A549 (cell line): ENCODE results near the gene TSPO.

Experiments used
- BHLHE40 ChIP-seq: IDR thresholded peaks from 2 replicates; pipeline ENCODE4 v1.6.1; 2012; ENCODE audit warnings: low read depth, low read length, inconsistent platforms
- EP300 ChIP-seq, 2 experiments: fragments of >200 bp; sonication (Bioruptor Twin); formaldehyde crosslinking; IDR thresholded peaks; 2 replicates in 1 of 2; 3 replicates in 1 of 2; pipeline ENCODE4 v1.6.1; 2016 to 2017
- JUNB ChIP-seq: fragments of >200 bp; sonication (Bioruptor Twin); formaldehyde crosslinking; IDR thresholded peaks from 2 replicates; pipeline ENCODE4 v1.6.1; 2016
- MAFK ChIP-seq: fragments of 450-650 bp; IDR thresholded peaks from 2 replicates; pipeline ENCODE4 v1.6.1; 2014; ENCODE audit not compliant: partially characterized antibody
- POLR2A ChIP-seq: IDR thresholded peaks from 2 replicates; pipeline ENCODE4 v1.6.1; 2012; ENCODE audit warnings: mild to moderate bottlenecking, low read length
- RCOR1 ChIP-seq: fragments of 150-350 bp; IDR thresholded peaks from 2 replicates; pipeline ENCODE4 v1.6.1; 2014; ENCODE audit warnings: antibody characterized with exemption, low read length, low read depth
- TF ChIP-seq, protein P1 (sequence below): fragments of >200 bp; sonication (Bioruptor Twin); formaldehyde crosslinking; IDR thresholded peaks from 3 replicates; pipeline ENCODE4 v1.5.1; 2016
- TF ChIP-seq, protein P2 (sequence below): fragments of >200 bp; sonication (Bioruptor Twin); formaldehyde crosslinking; IDR thresholded peaks from 3 replicates; pipeline ENCODE4 v1.6.1; 2016
- TF ChIP-seq, protein P3 (sequence below): IDR thresholded peaks from 2 replicates; pipeline ENCODE4 v1.6.1; 2012
- TF ChIP-seq, protein P4 (sequence below): IDR thresholded peaks from 2 replicates; pipeline ENCODE4 v1.6.1; 2012
- TF ChIP-seq, protein P5 (sequence below): fragments of 450-650 bp; IDR thresholded peaks from 2 replicates; pipeline ENCODE4 v1.6.1; 2014; ENCODE audit warnings: antibody characterized with exemption

DNA sequence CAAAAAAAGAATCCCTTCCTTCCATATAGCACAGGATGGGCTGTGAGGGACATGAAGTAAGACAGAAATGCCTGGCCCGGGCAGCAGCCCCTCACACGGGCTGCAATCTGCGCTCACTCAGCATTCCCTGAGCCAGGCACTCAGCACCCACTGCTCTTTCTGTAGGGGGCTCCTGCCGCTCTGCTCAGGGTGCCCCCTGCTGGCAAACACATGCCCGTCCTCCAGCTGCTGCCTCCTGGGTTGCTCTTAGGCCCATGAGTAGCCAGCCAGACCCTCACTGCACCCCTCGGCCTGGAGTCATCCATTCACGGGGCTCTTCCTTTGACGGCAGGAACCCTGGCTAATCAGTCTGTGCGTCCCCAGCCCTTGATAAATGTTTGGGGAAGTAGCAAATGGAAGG is 15.1 kb upstream of the TSPO start:
- TF ChIP-seq, protein P1, sequence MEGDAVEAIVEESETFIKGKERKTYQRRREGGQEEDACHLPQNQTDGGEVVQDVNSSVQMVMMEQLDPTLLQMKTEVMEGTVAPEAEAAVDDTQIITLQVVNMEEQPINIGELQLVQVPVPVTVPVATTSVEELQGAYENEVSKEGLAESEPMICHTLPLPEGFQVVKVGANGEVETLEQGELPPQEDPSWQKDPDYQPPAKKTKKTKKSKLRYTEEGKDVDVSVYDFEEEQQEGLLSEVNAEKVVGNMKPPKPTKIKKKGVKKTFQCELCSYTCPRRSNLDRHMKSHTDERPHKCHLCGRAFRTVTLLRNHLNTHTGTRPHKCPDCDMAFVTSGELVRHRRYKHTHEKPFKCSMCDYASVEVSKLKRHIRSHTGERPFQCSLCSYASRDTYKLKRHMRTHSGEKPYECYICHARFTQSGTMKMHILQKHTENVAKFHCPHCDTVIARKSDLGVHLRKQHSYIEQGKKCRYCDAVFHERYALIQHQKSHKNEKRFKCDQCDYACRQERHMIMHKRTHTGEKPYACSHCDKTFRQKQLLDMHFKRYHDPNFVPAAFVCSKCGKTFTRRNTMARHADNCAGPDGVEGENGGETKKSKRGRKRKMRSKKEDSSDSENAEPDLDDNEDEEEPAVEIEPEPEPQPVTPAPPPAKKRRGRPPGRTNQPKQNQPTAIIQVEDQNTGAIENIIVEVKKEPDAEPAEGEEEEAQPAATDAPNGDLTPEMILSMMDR: peak; percentile 47
- TF ChIP-seq POLR2A (no peak), JUNB (no peak), EP300 (IDR thresholded peaks at IDR 0.05) (no peak), MAFK (no peak), BHLHE40 (no peak), RCOR1 (no peak)
- TF ChIP-seq, protein P2, sequence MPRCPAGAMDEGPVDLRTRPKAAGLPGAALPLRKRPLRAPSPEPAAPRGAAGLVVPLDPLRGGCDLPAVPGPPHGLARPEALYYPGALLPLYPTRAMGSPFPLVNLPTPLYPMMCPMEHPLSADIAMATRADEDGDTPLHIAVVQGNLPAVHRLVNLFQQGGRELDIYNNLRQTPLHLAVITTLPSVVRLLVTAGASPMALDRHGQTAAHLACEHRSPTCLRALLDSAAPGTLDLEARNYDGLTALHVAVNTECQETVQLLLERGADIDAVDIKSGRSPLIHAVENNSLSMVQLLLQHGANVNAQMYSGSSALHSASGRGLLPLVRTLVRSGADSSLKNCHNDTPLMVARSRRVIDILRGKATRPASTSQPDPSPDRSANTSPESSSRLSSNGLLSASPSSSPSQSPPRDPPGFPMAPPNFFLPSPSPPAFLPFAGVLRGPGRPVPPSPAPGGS: no peak
- TF ChIP-seq, protein P3, sequence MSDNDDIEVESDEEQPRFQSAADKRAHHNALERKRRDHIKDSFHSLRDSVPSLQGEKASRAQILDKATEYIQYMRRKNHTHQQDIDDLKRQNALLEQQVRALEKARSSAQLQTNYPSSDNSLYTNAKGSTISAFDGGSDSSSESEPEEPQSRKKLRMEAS: no peak
- TF ChIP-seq, protein P4, sequence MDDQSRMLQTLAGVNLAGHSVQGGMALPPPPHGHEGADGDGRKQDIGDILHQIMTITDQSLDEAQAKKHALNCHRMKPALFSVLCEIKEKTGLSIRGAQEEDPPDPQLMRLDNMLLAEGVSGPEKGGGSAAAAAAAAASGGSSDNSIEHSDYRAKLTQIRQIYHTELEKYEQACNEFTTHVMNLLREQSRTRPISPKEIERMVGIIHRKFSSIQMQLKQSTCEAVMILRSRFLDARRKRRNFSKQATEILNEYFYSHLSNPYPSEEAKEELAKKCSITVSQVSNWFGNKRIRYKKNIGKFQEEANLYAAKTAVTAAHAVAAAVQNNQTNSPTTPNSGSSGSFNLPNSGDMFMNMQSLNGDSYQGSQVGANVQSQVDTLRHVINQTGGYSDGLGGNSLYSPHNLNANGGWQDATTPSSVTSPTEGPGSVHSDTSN: no peak
- TF ChIP-seq, protein P5, sequence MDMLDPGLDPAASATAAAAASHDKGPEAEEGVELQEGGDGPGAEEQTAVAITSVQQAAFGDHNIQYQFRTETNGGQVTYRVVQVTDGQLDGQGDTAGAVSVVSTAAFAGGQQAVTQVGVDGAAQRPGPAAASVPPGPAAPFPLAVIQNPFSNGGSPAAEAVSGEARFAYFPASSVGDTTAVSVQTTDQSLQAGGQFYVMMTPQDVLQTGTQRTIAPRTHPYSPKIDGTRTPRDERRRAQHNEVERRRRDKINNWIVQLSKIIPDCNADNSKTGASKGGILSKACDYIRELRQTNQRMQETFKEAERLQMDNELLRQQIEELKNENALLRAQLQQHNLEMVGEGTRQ: no peak
